Measurements from ENCODE around the gene C6orf120.

- TF ChIP-seq, protein P1, sequence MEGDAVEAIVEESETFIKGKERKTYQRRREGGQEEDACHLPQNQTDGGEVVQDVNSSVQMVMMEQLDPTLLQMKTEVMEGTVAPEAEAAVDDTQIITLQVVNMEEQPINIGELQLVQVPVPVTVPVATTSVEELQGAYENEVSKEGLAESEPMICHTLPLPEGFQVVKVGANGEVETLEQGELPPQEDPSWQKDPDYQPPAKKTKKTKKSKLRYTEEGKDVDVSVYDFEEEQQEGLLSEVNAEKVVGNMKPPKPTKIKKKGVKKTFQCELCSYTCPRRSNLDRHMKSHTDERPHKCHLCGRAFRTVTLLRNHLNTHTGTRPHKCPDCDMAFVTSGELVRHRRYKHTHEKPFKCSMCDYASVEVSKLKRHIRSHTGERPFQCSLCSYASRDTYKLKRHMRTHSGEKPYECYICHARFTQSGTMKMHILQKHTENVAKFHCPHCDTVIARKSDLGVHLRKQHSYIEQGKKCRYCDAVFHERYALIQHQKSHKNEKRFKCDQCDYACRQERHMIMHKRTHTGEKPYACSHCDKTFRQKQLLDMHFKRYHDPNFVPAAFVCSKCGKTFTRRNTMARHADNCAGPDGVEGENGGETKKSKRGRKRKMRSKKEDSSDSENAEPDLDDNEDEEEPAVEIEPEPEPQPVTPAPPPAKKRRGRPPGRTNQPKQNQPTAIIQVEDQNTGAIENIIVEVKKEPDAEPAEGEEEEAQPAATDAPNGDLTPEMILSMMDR (conservative IDR thresholded peaks at IDR 0.05 in 1 of 2, IDR thresholded peaks at IDR 0.05 in 1 of 2; ENCODE audit: low read depth in 1 of 2, low read length in 2 of 2), result no peak
- TF ChIP-seq EZH2 (IDR thresholded peaks at IDR 0.05; ENCODE audit: low read length, missing control alignments), result no peak
These were observed 12.3 kb downstream of the C6orf120 start for GRCh38 chr6:169714178-169714577.
